Left ventricle myocardium inferior (tissue), 1 donor: ENCODE data around the gene LRRC26. TPM values are rescaled to one million over a fixed set of nuclear protein-coding genes. Genes with fewer than 3 reads are reported as not detected.

Source experiments
- DNase-seq: peaks from one replicate; pipeline ENCODE4 v3.0.0-alpha.2; 2020
- H3K27ac ChIP-seq: fragments of 200-600 bp; replicated peaks from 2 replicates; pipeline ENCODE4 v1.8.0; 2021
- H3K27me3 ChIP-seq: fragments of 200-600 bp; 2 replicates; pipeline ENCODE4 v1.8.0; 2021; ENCODE audit warnings: low read depth
- H3K36me3 ChIP-seq: fragments of 200-600 bp; 2 replicates; pipeline ENCODE4 v1.8.0; 2021
- H3K4me1 ChIP-seq: fragments of 200-600 bp; 2 replicates; pipeline ENCODE4 v1.8.0; 2021
- H3K4me3 ChIP-seq: fragments of 200-600 bp; 2 replicates; pipeline ENCODE4 v1.8.0; 2021; ENCODE audit warnings: mild to moderate bottlenecking, moderate library complexity
- H3K9me3 ChIP-seq: fragments of 200-600 bp; replicated peaks from 2 replicates; pipeline ENCODE4 v1.8.0; 2021
- CTCF ChIP-seq: fragments of 200-600 bp; IDR thresholded peaks from 2 replicates; pipeline ENCODE4 v1.8.0; 2021; ENCODE audit warnings: antibody characterized with exemption, mild to moderate bottlenecking, borderline replicate concordance
- intact Hi-C: fragments of 100-400 bp; cut with micrococcal nuclease; formaldehyde crosslinking; loops from one replicate; pipeline ENCODE4 v1.11.0; 2022
- total RNA-seq: library from RNA; stranded (reverse); fragmentation: NEBNext Ultra II Directional; extraction: Animal tissue kit (Norgen Biotek cat#: 25700); gene quantifications from one replicate; pipeline ENCODE4 v1.2.1, GENCODE V29; 2021
- donor health status: DM: no; HTN: yes; CAD: no; lungs with severe emphysema.

Gene LRRC26
- total RNA-seq, 1 donor from 2014 or later, result not detected

GRCh38 chr9:137198051-137198901, 28.4 kb upstream of the LRRC26 start:
- Histone ChIP-seq H3K4me3 (peak overlapping the region; percentile 83), H3K36me3 (no peaks in the 10 kb centered on the region), H3K27ac (peak overlapping the region; percentile 92), H3K9me3 (no peaks in the 10 kb centered on the region), H3K27me3 (no peaks in the 10 kb centered on the region), H3K4me1 (peaks cover 91% of the 10 kb centered on the region)
- no peak for TF ChIP-seq CTCF
- intact Hi-C loops, result no loop called here
- no peak for DNase-seq

- no peaks in the 10 kb centered on the region for H3K27me3 ChIP-seq
- no peaks in the 10 kb centered on the region for H3K9me3 ChIP-seq
- H3K27ac ChIP-seq, result peak overlapping the region; percentile 92
- peak overlapping the region; percentile 51 for H3K4me3 ChIP-seq
- H3K36me3 ChIP-seq, result peaks cover 19% of the 10 kb centered on the region
- DNase-seq, result no peak
- peaks cover 83% of the 10 kb centered on the region for H3K4me1 ChIP-seq
- TF ChIP-seq CTCF, result no peak
- intact Hi-C loops, result no loop called here
Observed at GRCh38 chr9:137195525-137196220, 25.8 kb upstream of the LRRC26 start.

GRCh38 chr9:137194909-137195308, 25.1 kb upstream of the LRRC26 start:
- Histone ChIP-seq H3K27me3 (no peaks in the 10 kb centered on the region), H3K4me1 (peaks cover 91% of the 10 kb centered on the region), H3K9me3 (no peaks in the 10 kb centered on the region), H3K27ac (peak overlapping the region; percentile 92), H3K36me3 (peaks cover 26% of the 10 kb centered on the region), H3K4me3 (peak overlapping the region; percentile 51)
- intact Hi-C loops, result no loop called here
- no peak for DNase-seq
- TF ChIP-seq CTCF, result no peak

- H3K27me3 ChIP-seq, result no peaks in the 10 kb centered on the region
- DNase-seq, result peak; percentile 87
- intact Hi-C loops, result no loop called here
- TF ChIP-seq CTCF, result no peak
- H3K36me3 ChIP-seq, result peaks cover 29% of the 10 kb centered on the region
- peak overlapping the region; percentile 92 for H3K27ac ChIP-seq
- H3K9me3 ChIP-seq, result no peaks in the 10 kb centered on the region
- peak overlapping the region; percentile 51 for H3K4me3 ChIP-seq
- H3K4me1 ChIP-seq, result peaks cover 91% of the 10 kb centered on the region
Observed at GRCh38 chr9:137194388-137194787, 24.5 kb upstream of the LRRC26 start.

GRCh38 chr9:137193771-137194170, 23.9 kb upstream of the LRRC26 start:
- intact Hi-C loops, result no loop called here

More at GRCh38 chr9:137193771-137194170, 23.9 kb upstream of the LRRC26 start:
- Histone ChIP-seq H3K27me3 (no peaks in the 10 kb centered on the region), H3K4me1 (peaks cover 91% of the 10 kb centered on the region), H3K9me3 (no peaks in the 10 kb centered on the region), H3K4me3 (peak overlapping the region; percentile 51), H3K36me3 (peaks cover 29% of the 10 kb centered on the region), H3K27ac (peak overlapping the region; percentile 92)
- no peak for TF ChIP-seq CTCF
- DNase-seq, result no peak
